ENCODE results near the gene OXER1.

Gene OXER1

DNA sequence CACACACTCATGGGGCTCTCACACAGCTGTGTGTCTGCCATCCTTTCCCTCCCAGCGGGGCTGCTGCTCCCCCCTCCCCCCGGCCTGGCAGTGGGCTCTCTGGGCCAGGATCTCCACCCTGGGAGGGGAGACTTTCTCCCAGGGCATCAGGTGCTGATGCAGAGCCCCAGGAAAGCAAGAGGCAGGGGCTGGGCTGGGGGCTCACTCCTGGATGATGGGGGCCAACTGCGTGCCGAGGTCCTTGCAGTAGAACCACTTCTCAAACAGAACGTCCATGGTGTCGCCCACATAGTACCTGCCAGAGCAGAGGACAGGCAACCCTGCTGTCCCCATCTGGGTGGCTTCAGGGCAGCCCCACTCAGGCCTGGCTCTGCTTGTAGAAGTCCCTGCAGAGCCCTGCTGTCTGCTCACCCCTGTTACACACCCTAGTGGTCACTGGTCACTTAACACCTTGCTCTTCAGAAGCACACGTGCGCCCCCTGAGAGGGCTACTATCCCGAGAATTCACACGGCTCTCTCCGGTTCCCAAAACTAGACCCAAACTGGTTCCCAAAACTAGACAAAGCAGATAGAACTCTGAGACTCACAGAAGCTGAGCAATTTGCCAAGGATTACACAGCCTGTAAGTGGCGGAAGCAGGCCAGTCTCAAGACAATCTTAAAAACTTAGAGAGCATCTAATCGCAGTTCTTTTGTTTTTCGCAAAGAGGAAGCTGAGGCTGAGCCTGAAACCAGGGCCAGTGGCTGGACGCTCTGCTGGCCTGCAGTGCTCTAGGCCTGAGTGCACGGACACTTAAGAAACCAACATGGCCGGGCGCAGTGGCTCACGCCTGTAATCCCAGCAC is 6.6 kb upstream of the OXER1 start:
- DNase-seq = peak in 6 of 51 donors; percentile 7 to 25 (median 19)

DNA sequence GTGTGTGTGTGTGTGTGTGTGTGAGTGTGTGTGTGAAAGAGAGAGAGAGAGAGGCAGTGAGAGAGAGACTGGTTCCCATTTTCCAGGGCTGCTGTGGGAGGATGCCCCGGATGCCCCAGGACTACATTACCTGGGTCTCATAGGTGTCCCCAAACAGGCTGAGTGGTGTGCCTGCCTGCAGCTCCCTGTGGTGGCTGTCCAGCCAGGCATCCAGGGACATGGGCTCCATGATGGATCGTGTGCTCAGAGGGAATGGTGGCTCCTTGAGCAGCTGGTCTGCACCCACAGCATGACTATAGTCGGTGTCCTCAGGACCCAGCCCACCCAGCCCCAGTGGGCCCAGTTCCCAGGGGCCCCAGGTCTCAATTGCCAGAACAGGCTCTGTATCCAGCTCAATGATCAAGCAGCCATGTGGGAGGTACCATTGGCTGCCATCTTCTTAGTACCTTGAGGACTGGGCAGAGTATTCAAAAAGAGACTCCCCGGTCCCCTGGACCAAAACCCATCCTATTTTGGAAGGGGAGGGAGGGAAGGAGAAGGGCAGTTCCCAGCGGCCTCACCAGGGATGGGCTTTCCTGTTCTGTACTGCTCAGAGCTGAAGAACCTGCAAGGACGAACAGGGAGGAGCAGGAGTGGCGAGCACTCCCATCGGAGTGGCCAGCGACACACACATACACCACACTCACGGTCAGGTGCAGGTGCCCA is 5.8 kb upstream of the OXER1 start:
- DNase-seq = no peak

GRCh38 chr2:42768706-42769256 is 4.8 kb upstream of the OXER1 start:
- no peak for DNase-seq

DNA sequence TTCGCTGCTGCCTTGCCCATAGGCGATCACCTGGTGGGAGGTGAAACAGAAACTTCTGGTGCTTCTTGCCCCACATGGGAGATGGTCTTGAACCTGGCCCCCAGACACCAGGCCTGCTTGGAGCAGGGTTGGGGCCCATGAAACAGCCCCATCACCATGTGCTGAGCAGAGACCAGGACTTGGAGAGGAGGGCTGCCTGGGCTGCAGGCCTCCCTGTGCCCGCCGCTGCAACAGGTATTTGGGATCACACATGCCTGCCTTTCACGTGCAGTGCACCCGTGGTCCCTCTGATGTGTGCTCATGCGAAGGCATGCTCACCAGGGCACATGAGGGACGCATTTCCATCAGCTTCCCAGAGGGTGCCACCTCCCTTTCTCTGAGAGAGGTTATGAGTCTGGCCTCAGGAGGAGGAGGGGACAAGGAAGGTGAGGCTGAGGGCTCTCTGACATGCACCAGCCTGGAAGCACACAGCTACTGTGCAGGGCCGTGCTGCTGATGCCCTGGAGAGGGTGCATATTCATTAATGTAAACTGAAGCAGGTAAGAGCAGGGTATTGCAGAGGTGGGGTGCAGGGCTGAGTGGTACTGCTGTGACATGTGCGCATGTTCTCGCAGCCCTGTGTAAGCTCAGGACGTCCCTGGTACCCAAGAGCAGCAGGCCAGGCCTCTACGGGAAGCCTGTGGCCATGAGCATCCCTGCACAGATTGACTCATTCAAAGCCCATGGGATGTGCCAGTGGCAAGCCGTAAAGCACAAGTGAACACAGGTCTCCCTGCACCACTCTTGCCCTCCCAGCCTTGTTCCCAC is 4.2 kb upstream of the OXER1 start:
- DNase-seq = no peak

- DNase-seq = no peak
Observed at GRCh38 chr2:42767080-42767898, 3.4 kb upstream of the OXER1 start.

DNA sequence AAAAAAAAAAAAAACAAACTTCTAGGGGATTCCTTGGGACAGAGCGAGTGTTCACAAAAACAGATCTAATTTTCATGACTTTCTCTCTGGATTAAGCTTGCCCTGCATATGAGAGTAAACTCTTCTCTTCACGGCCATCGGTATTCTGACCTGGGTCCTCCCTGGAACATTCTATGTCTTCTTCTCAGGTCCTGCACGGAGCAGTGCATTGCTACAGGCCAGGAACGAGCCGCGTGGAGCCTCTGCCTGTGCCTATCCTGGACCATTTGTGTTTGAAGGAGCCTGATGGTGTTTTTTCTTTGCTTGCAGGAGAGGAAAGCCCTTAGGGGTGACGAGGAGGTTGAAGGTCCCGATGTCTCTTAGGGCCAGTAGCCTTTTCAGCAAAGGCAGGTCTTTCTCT is 1.8 kb upstream of the OXER1 start:
- DNase-seq = no peak

DNA sequence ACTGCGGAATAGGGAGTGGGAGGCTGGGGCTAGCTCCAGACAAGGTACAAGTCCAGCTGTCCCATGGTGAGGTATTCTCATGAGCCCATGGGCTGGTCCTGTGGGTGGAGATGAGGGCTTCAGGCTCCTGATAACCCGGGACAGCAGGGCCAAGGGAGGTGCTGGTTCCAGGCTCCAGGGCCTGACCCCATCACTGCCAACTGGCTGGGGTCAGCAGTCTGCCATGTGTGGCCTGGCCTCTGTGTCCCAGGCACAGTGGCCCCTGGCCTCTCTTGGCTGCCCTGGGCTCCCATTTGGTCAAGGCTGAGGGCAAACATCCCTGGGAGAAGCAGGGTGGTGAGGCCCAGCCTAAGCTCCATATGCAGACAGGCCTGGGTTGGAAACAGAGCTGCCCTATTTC is 966 bp upstream of the OXER1 start:
- DNase-seq = no peak

DNA sequence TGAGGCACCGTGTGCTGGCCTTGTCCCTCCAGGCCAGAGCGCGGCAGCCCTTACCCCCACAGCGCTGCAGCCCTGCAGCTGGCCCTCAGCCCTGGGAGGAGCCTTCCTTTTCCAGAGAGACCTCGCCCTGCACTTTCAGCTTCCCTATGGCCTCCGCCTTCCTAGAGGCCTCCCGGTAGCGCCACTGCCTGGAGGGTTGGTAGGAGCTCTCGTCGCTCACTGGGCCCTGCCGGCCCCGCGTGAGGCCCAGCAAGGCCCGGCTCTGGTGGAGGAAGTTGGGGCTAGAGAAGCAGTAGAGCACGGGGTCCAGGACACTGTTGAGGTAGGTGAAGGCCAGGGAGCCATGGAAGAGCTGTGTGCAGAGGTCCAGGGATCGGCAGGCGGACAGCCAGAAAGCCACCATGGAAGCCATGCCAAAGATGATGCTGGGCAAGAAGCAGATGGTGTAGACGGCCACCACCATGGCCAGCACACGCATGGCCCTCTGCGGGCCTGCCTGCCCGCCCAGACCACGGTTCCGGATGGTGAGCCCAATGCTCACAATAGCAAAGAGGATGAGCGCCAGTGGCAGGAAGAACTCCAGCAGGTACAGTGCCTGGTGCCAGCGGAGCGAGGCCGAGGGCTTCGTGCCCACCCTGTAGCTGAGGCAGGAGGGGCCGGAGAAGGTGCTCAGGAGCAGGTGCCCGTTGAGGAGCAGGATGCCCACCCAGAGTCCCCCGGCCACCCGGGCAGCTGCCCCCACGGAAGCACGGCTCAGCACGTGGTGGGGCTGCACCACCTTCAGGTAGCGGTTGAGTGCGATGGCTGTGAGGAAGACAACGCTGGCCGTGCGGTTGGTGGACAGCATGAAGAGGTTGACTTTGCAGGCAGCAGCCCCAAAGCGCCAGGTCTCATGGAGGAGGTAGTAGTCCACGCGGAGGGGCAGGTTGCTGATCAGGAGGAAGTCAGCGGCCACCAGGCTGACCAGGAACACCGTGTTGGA is 821 bp downstream of the OXER1 start:
- DNase-seq = no peak

DNA sequence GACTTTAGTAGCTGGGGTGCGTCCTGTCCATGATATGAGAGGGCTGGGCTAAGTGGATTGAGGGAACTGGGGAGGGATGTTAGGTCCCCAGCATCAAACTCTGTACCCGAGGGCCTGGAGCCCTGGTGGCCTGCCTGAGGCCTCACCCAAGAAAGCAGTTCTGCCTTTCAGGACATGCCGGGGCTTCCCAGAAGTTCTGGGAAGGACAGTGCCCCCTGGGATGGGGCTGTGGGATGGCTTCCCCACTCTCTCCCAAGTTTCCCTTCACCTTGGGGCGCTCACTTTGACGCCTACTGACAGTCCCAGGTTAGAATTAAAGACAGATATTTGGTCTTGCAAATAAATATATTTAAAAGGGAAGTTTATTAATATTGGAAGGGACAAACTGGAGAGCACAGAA is 1.8 kb downstream of the OXER1 start:
- no peak for DNase-seq

DNA sequence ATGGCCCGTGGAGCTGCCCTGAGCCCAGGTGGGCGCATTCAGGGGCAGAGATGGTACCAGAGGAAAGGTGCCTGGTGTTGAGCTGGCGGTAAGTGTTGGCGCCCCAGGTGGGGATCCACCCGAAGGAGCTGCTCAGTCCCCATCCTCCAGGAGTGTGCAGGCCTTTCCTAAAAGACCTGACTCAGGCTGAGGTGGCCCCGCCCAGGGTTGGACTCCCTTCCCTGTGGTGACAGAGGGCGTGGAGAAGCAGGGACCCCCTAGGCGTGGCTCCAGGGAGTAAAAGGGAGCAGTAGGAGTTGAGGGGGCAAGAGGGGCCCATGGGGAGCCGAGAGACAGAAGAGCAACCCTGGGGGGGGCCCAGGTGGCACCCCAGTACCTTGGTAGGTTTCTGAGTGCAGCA is 2.4 kb downstream of the OXER1 start:
- no peak for DNase-seq

DNA sequence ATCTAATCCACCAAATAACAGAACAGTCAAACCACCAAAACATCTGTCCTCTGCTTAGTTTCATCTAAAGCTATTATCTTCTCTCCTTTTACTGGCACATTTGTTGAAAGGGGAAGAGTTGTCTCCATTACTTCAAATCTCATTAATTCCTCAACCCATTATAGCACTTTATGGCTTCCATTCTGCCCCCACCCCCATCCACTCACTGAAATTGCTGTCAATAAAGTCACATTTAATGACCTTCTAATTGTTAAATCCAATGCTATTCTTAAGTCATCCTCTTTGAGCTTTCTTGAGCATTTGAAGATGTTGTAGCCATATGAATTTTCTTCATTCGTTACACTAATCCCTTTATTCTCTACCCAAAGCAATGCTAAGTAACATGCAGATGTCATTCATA is 5.2 kb downstream of the OXER1 start:
- DNase-seq = no peak

DNA sequence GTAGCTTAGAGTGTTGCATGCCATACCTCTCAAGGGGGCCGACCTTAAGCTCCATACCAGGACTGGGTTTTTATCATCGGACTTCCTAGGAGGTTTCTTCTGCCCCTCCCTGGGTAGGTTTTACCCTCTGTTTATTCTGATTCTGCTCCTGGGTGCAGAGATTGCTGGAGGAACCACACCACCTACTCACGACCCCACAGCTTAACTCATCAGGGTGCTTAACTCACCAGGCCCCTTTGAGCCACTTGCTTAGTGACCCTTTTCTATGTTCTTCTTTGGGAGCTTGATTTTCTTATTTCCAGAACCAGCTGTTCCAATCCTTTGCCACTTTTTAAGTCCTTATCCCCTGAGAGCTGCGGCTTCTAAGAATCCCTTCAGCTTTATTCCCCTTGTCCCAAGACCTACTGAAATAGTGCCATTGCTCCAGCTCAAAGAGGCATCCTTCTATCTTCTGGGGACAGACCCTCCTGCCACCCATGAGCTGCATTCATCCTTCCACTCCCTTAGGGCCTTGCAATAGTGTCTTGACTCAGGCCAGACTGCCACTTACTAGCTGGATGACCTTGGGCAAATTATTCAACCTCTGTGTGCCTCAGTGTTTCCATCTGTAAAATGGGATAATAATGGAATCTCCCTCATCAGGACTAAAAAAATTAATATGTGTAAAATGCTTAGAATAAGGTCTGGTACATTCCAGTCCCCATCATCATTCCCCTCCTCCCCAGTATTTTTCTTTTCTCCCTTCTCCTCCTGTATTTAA is 5.8 kb downstream of the OXER1 start:
- no peak for DNase-seq

DNA sequence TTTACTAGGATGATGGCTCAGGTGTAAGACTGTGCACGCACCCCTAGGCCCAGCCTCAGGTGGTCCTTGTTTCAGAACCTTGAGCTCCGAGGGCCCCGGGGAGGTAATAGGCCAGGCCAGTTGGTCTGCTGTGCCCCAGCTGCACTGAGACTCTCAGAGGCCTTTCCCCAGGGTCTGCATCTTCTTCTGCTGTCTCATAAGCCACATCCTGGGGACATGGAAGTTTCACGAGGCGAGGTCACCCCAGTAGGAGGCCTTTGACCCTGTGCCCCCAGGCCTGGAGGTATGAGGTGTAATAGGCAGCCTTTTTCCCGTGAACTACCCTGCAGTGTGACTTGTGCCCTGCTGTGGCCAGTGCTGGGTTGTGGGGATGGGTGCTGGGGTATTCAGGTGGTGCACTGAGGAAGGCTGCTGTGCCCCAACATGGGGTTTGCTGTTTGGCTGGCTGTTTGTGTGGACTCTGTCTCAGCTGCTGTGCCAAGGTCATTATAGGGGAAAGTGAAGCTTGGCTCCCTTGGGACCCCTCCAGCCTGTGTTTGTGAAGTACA is 6.9 kb downstream of the OXER1 start:
- DNase-seq = no peak

DNA sequence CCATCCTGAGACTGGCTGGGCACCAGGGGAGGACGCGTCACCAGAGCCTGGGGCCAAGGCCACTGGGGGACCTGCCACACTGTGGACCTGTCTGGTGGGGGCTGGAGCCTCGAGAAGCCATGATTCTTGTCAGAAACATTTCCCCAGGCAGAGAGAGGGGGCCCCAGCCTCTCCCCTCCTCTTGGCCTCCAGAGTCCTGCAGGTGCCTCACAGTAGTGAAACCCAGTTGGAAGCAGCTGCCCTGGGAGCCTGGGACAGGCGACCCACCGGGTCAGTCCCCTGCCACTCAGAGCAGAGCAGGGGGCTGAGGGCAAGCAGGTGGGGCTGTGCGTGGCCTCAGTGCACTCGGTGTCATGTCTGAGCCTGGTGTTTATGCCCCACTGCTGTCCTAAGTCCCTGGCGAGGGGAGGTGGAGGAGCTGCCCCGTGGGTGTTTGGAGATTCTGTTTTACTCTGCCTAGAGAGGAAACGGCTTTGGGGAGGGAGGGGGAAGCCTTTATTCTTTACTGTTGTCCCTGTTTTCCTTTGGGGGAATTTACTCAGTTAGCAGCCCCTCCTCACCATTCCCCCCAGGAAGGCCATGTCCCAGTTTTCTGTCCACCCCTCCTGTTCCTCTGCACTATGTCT is 7.7 kb downstream of the OXER1 start:
- DNase-seq = no peak

DNA sequence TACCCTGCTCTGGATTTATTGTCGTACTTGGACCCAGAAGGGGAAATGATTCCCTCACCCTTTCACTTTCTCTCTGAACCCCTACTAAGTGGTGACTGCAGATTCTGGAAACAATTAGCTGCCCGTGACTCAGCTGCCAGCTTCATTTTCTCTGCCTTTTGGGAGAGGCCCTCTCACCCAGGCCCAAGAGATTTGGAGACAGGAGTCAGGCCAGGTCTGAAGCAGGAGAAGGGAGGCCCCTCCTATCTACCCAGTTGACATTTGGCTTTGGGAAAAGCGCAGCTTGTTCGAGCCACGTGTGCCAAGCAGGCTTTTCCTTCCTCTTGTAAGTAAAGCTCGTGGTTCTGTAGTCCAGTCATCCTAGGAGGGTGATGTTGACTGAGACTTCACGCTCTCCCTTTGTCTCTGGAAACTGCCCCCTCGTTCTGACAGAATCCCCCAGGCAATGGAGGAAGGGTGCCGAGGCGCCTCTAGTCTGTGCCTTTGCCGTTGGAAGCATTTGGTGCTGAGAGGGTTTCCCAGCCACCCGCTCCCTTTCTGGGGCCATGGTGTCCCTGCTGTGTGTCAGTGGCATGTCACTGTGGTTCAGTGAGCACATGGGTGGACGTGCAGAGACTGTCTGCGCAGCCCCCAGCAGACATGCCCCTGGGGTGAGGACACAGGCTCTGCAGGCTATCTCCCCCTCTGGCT is 8.6 kb downstream of the OXER1 start:
- DNase-seq = peak in 4 of 51 donors; percentile 12 to 64 (median 16)

- DNase-seq = peak in 2 of 51 donors; percentile 45 to 56
Observed at GRCh38 chr2:42754776-42755140, 9.2 kb downstream of the OXER1 start.

DNA sequence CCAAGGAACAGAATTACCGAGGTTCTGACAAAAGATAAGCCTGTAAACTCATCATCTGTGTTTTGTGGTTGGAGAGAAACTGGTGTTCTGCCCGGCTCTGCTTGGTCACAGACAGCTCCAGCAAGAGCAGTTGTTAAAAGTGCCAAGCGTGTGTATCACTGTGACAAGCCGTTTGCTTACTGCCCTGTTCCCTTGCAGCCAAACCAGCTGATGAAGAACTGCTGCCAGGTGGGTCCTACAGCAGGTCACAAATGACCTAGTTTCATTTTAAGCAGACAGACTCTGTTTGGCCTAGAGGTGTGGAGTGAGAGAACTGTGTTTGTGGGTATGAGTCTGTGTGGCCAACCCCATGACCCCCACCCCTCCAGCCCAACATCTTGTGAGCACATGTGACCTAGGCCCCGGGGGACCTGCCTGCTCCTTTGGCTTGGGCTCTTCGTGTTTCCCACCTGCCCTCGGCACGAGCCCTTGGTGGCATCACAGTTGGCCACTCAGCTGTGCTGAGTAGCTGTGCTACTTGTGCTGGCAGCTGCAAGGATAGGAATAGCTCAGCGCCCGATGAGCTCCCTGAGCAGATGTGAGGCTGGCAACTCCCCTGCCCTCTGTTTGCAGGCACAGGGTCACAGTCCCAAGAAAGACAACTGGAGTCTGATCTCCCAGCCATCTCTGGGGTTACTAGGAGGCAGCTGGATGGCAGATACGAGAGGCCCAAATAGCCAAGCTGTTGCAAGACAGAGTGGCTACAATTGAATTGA is 9.7 kb downstream of the OXER1 start:
- DNase-seq = peak in 25 of 51 donors; percentile 21 to 73 (median 50)
